MM.1S (cell line): ENCODE data around the gene DRAM2.

ENCODE experiments used
- DNase-seq: peaks from one replicate; pipeline ENCODE4 v3.0.0-alpha.2; 2015
- H2AFZ ChIP-seq: fragments of 300-600 bp; sonication (generic); 2 replicates; pipeline ENCODE4 v1.6.0; 2016; ENCODE audit warnings: antibody characterized with exemption, low read length
- H3F3A ChIP-seq: fragments of 300-600 bp; sonication (generic); 2 replicates; pipeline ENCODE4 v1.6.1; 2016; ENCODE audit warnings: mild to moderate bottlenecking, antibody characterized with exemption, low read length, moderate library complexity, mixed read lengths; ENCODE audit not compliant: insufficient read depth
- H3K27ac ChIP-seq: fragments of 300-600 bp; sonication (generic); 2 replicates; pipeline ENCODE4 v1.5.1; 2016; ENCODE audit warnings: mild to moderate bottlenecking, low read length
- H3K27me3 ChIP-seq: fragments of 300-600 bp; sonication (generic); replicated peaks from 2 replicates; pipeline ENCODE4 v1.6.0; 2016; ENCODE audit warnings: low read length; ENCODE audit not compliant: insufficient read depth
- H3K36me3 ChIP-seq: fragments of 300-600 bp; sonication (generic); replicated peaks from 2 replicates; pipeline ENCODE4 v1.6.1; 2016; ENCODE audit warnings: mild to moderate bottlenecking, low read length, mixed read lengths; ENCODE audit not compliant: insufficient read depth
- H3K4me1 ChIP-seq: fragments of 300-600 bp; sonication (generic); 2 replicates; pipeline ENCODE4 v1.6.1; 2016; ENCODE audit warnings: low read length, mixed read lengths
- H3K4me2 ChIP-seq: fragments of 300-600 bp; sonication (generic); 2 replicates; pipeline ENCODE4 v1.6.0; 2016; ENCODE audit warnings: low read depth, low read length
- H3K4me3 ChIP-seq: fragments of 300-600 bp; sonication (generic); 2 replicates; pipeline ENCODE4 v1.5.1; 2016; ENCODE audit warnings: low read length, mixed read lengths
- H3K79me2 ChIP-seq: fragments of 300-600 bp; sonication (generic); 2 replicates; pipeline ENCODE4 v1.6.1; 2016; ENCODE audit warnings: mixed run types, low read length, mixed read lengths
- H3K9ac ChIP-seq: fragments of 300-600 bp; sonication (generic); 2 replicates; pipeline ENCODE4 v1.6.1; 2016; ENCODE audit warnings: low read length, mixed read lengths
- H3K9me2 ChIP-seq: fragments of 300-600 bp; sonication (generic); replicated peaks from 2 replicates; pipeline ENCODE4 v1.6.1; 2016; ENCODE audit warnings: mild to moderate bottlenecking, low read length, mixed read lengths; ENCODE audit not compliant: insufficient read depth
- H3K9me3 ChIP-seq: fragments of 300-600 bp; sonication (generic); replicated peaks from 2 replicates; pipeline ENCODE4 v1.6.1; 2016; ENCODE audit warnings: mild to moderate bottlenecking, low read length, mixed read lengths; ENCODE audit not compliant: insufficient read depth
- H4K20me1 ChIP-seq: fragments of 300-600 bp; sonication (generic); 2 replicates; pipeline ENCODE4 v1.6.1; 2016; ENCODE audit warnings: mild to moderate bottlenecking, low read length, moderate library complexity, mixed read lengths; ENCODE audit not compliant: insufficient read depth
- EZH2 ChIP-seq: fragments of 300-600 bp; sonication (generic); optimal IDR thresholded peaks from 2 replicates; pipeline ENCODE3; 2017; ENCODE audit warnings: low read depth, mild to moderate bottlenecking, antibody characterized with exemption, low read length, mixed read lengths
- EZH2phosphoT487 ChIP-seq: fragments of 300-600 bp; sonication (generic); IDR thresholded peaks from 2 replicates; pipeline ENCODE4 v1.6.1; 2018; ENCODE audit warnings: antibody characterized with exemption, low read length
- TF ChIP-seq, protein P1 (sequence below): fragments of 300-600 bp; sonication (generic); IDR thresholded peaks from 2 replicates; pipeline ENCODE4 v1.5.1; 2016; ENCODE audit warnings: antibody characterized with exemption, low read length, mixed read lengths

Gene DRAM2

DNA sequence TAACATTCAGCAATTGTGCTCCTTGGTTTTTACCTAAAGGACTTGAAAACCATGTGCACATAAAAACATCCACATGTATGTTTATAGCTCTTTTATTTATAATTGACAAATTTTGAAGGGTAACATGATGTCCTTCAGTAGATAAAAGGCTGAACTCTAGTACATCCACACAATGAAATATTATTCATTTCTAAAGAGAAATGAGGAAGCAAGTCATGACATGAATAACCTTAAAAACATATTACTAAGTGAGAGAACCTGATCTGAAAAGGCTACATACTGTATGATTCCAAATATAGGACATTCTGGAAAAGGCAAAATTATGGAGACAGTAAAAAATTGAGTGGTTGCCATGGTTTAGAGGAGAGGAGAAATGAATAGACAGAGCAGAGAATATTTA lies 50.3 kb downstream of the DRAM2 start:
- DNase-seq: no peak
- Histone ChIP-seq H3K4me1 (no peaks in the 10 kb centered on the region), H2AFZ (no peak overlapping the region), H3K27ac (no peak overlapping the region), H3K27me3 (no peaks in the 10 kb centered on the region), H3K9me2 (no peaks in the 10 kb centered on the region), H3K9me3 (no peaks in the 10 kb centered on the region), H3F3A (no peaks in the 10 kb centered on the region), H3K9ac (no peak overlapping the region), H3K4me3 (no peak overlapping the region), H3K79me2 (no peaks in the 10 kb centered on the region), H3K36me3 (no peaks in the 10 kb centered on the region), H3K4me2 (no peak overlapping the region), H4K20me1 (no peaks in the 10 kb centered on the region)
- no peak for TF ChIP-seq EZH2
- no peak for TF ChIP-seq EZH2phosphoT487
- TF ChIP-seq, protein P1, sequence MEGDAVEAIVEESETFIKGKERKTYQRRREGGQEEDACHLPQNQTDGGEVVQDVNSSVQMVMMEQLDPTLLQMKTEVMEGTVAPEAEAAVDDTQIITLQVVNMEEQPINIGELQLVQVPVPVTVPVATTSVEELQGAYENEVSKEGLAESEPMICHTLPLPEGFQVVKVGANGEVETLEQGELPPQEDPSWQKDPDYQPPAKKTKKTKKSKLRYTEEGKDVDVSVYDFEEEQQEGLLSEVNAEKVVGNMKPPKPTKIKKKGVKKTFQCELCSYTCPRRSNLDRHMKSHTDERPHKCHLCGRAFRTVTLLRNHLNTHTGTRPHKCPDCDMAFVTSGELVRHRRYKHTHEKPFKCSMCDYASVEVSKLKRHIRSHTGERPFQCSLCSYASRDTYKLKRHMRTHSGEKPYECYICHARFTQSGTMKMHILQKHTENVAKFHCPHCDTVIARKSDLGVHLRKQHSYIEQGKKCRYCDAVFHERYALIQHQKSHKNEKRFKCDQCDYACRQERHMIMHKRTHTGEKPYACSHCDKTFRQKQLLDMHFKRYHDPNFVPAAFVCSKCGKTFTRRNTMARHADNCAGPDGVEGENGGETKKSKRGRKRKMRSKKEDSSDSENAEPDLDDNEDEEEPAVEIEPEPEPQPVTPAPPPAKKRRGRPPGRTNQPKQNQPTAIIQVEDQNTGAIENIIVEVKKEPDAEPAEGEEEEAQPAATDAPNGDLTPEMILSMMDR: no peak

DNA sequence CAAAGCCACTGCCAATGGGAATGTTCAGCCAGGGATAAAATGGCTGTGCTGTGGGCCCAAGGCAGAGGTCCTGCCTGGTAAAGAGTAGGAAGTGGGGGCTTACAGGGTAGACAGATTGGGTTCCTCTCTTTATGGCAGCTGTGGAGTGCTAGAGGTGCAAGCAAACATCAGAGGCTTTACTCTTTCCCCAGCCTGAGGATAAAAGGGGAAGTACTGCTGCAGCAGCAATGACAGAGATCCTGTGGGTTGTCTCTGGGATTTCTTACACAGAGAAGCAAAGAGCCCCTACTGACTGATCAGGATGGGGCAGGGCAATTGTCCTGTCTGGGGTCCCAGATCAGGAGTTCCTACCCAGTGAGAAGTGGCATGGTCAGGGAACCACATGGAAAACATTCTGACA lies 54.2 kb downstream of the DRAM2 start:
- H4K20me1 ChIP-seq: no peaks in the 10 kb centered on the region
- H3F3A ChIP-seq: no peaks in the 10 kb centered on the region
- no peaks in the 10 kb centered on the region for H3K9me3 ChIP-seq
- no peak for TF ChIP-seq EZH2phosphoT487
- TF ChIP-seq, protein P1: no peak
- TF ChIP-seq EZH2: no peak
- H3K9ac ChIP-seq: no peak overlapping the region
- H3K4me1 ChIP-seq: no peaks in the 10 kb centered on the region
- no peaks in the 10 kb centered on the region for H3K9me2 ChIP-seq
- no peak overlapping the region for H3K4me2 ChIP-seq
- H3K4me3 ChIP-seq: no peak overlapping the region
- no peak overlapping the region for H3K27ac ChIP-seq
- H3K27me3 ChIP-seq: no peaks in the 10 kb centered on the region
- no peak overlapping the region for H2AFZ ChIP-seq
- H3K36me3 ChIP-seq: no peaks in the 10 kb centered on the region
- DNase-seq: no peak
- H3K79me2 ChIP-seq: no peaks in the 10 kb centered on the region

DNA sequence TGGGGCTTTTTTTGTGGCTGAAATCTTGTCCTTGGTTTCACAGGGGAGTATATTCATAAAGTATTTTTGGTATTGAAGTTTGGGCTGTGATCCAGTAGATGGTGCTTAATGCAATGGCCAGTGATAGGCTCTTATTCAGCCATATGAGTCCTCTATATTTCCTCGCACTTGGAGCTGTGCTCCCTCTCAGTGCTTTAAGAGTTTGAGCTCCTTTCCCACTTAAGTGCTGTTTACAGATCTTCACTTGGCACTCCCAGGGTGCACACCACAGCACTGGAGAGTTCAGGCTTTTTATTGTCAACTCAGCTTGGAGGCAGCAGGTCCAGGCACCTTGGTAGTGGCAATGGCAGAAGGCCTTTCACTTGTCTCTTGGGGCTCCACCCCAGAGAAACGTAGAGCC lies 54.9 kb downstream of the DRAM2 start:
- Histone ChIP-seq H3K4me1 (no peaks in the 10 kb centered on the region), H2AFZ (no peak overlapping the region), H3K27ac (no peak overlapping the region), H3K9me3 (no peaks in the 10 kb centered on the region), H3K4me3 (no peak overlapping the region), H4K20me1 (no peaks in the 10 kb centered on the region), H3K27me3 (no peaks in the 10 kb centered on the region), H3K9ac (no peak overlapping the region), H3K4me2 (no peak overlapping the region), H3K9me2 (no peaks in the 10 kb centered on the region), H3K36me3 (no peaks in the 10 kb centered on the region), H3K79me2 (no peaks in the 10 kb centered on the region), H3F3A (no peaks in the 10 kb centered on the region)
- DNase-seq: no peak
- no peak for TF ChIP-seq EZH2
- TF ChIP-seq, protein P1: no peak
- no peak for TF ChIP-seq EZH2phosphoT487
